HepG2 (cell line): Measurements from ENCODE around the gene CITED2. TPM values are rescaled to one million over a fixed set of nuclear protein-coding genes. Genes with fewer than 3 reads are reported as not detected.
A peak's percentile ranks its signal among the peaks of the same experiment; 100 is the strongest.

Experiments used
- ATAC-seq: fragments of 200-7000 bp; cut with Tn5 transposase; 3 replicates; pipeline ENCODE4 v1.9.1; 2020; ENCODE audit warnings: mild to moderate bottlenecking, moderate library complexity
- BruUV-seq: library from RNA; stranded (reverse); fragments of 400-500 nt; replicated peaks from 2 replicates; lab custom pipeline; 2021; lab: Mats Ljungman, UMichigan
- CTCF ChIA-PET: fragments of 300-600 bp; formaldehyde crosslinking; extraction: SDS; loops from one replicate; lab custom pipeline; 2021; ENCODE audit warnings: low total read pairs, inconsistent platforms, low intra/inter-chr PET ratio; lab: Yijun Ruan, JAX
- POLR2A ChIA-PET: fragments of 350-600 bp; sonication (Branson Sonifier 250); formaldehyde crosslinking; loops from one replicate; lab custom pipeline; 2020; ENCODE audit warnings: antibody characterized with exemption, inconsistent platforms; lab: Yijun Ruan, JAX
- DNase-seq: peaks from one replicate; pipeline ENCODE4 v3.0.0-alpha.2; 2015; ENCODE audit warnings: low spot score
- FAIRE-seq: peaks from 3 replicates; lab custom pipeline; 2011; peaks lifted over from hg19 to GRCh38; lab: Jason Lieb, UNC
- H2AFZ ChIP-seq: one replicate; pipeline ENCODE4 v1.6.1; 2011; ENCODE audit warnings: low read length, inconsistent platforms
- H3K27ac ChIP-seq: fragments of 300-600 bp; 3 replicates; pipeline ENCODE4 v1.8.0; 2011; ENCODE audit warnings: mixed run types, mild to moderate bottlenecking, mixed read lengths, low read length, inconsistent platforms; ENCODE audit not compliant: insufficient read depth; ENCODE audit errors: extremely low read length
- H3K27me3 ChIP-seq, 2 experiments: fragments of 200-600 bp in 1 of 2; 2 replicates in 1 of 2; 3 replicates in 1 of 2; pipeline versions ENCODE4 v1.6.0 to v1.8.0; 2011; ENCODE audit warnings: low read length in 2 of 2, mild to moderate bottlenecking in 2 of 2, moderate library complexity in 2 of 2, inconsistent platforms in 1 of 2; ENCODE audit not compliant: insufficient read depth in 2 of 2, control insufficient read depth in 1 of 2
- H3K36me3 ChIP-seq, 2 experiments: fragments of 200-600 bp in 1 of 2; replicated peaks in 1 of 2; 2 replicates in 1 of 2; 3 replicates in 1 of 2; pipeline versions ENCODE4 v1.5.1 to v1.8.0; 2011; ENCODE audit warnings: low read length in 2 of 2, inconsistent platforms in 1 of 2; ENCODE audit not compliant: insufficient read depth in 2 of 2, control insufficient read depth in 1 of 2
- H3K4me1 ChIP-seq: 2 replicates; pipeline ENCODE4 v1.5.1; 2012; ENCODE audit warnings: low read length, inconsistent platforms; ENCODE audit not compliant: insufficient read depth
- H3K4me2 ChIP-seq: 2 replicates; pipeline ENCODE4 v1.6.0; 2011; ENCODE audit warnings: low read depth, low read length, inconsistent platforms
- H3K4me3 ChIP-seq, 3 experiments: fragments of 200-600 bp in 1 of 3; sonication (generic), shearing (Covaris generic) in 1 of 3; replicated peaks in 1 of 3; 2 replicates each; pipeline ENCODE4 v1.5.1; 2011 to 2016; ENCODE audit warnings: low read length in 3 of 3, inconsistent platforms in 2 of 3, low read depth in 2 of 3, mild to moderate bottlenecking in 2 of 3, control low read depth in 1 of 3, mixed read lengths in 1 of 3; ENCODE audit not compliant: insufficient read depth in 1 of 3
- H3K79me2 ChIP-seq: one replicate; pipeline ENCODE4 v1.6.1; 2011; ENCODE audit warnings: low read length, inconsistent platforms; ENCODE audit not compliant: insufficient read depth
- H3K9ac ChIP-seq: 2 replicates; pipeline ENCODE4 v1.6.0; 2011; ENCODE audit warnings: mild to moderate bottlenecking, low read depth, low read length, inconsistent platforms; ENCODE audit not compliant: insufficient read depth
- H3K9me3 ChIP-seq: 2 replicates; pipeline ENCODE4 v1.5.1; 2012; ENCODE audit warnings: mild to moderate bottlenecking, low read length
- H4K20me1 ChIP-seq: 2 replicates; pipeline ENCODE4 v1.6.0; 2011; ENCODE audit warnings: inconsistent platforms, mild to moderate bottlenecking, low read length, moderate library complexity; ENCODE audit not compliant: insufficient read depth
- KMT2A ChIP-seq: sonication (generic); formaldehyde crosslinking; IDR thresholded peaks from 2 replicates; pipeline ENCODE4 v1.4.0; 2020; ENCODE audit warnings: missing genetic modification reagents
- RBFOX2 ChIP-seq: fragments of 200-400 bp; formaldehyde crosslinking; IDR thresholded peaks from 2 replicates; pipeline ENCODE4 v1.6.1; 2017; ENCODE audit warnings: low read depth, mild to moderate bottlenecking, low read length
- SRSF4 ChIP-seq: fragments of 200-400 bp; formaldehyde crosslinking; IDR thresholded peaks from one replicate; pipeline ENCODE4 v1.6.1; 2018; ENCODE audit warnings: mild to moderate bottlenecking, low read depth, low read length, moderate library complexity; ENCODE audit not compliant: poor library complexity, severe bottlenecking
- ZNF296 ChIP-seq: sonication (generic); formaldehyde crosslinking; conservative IDR thresholded peaks from 2 replicates; pipeline ENCODE4 v1.5.0; 2020; ENCODE audit warnings: mild to moderate bottlenecking, missing genetic modification reagents
- WGBS: methylation state at CpG from one replicate; pipeline ENCODE4 v1.1.6; 2017; ENCODE audit warnings: low lambda C conversion rate; 5-methylcytosine and 5-hydroxymethylcytosine counted together
- in situ Hi-C: cut with HindIII; loops from 2 replicates; pipeline ENCODE4 v1.10.0; 2017; ENCODE audit warnings: low pct_unique_long_range_greater_than_20kb; ENCODE audit not compliant: extremely low pct_ligation_motif_present
- intact Hi-C: fragments of 100-400 bp; cut with micrococcal nuclease; formaldehyde crosslinking; loops from one replicate; pipeline ENCODE4 v1.10.0; 2022; ENCODE audit not compliant: unreplicated experiment
- polyA plus RNA-seq, 8 experiments: library from polyadenylated mRNA; depleted of rRNA in 3 of 8; stranded (reverse) in 7 of 8; unstranded in 1 of 8; fragments of >200 nt; fragmentation: Illumina TruSeq in 4 of 8; extraction: Trizol in 4 of 8; gene quantifications; 2 replicates each; pipeline versions ENCODE4 v1.2.1 to v1.2.3, GENCODE V29; 2011 to 2016; ENCODE audit warnings: low read depth in 4 of 8, missing spikeins in 1 of 8, mixed read lengths in 1 of 8; ENCODE audit not compliant: insufficient read depth in 1 of 8
- total RNA-seq, 5 experiments: library from RNA; depleted of rRNA; stranded (reverse); fragments of >200 nt; fragmentation: Illumina TruSeq; extraction: Trizol; gene quantifications; 2 replicates each; pipeline ENCODE4 v1.2.3, GENCODE V29; 2016; ENCODE audit warnings: low read depth in 1 of 5
- TF ChIP-seq, protein P1 (sequence below): sonication (generic); formaldehyde crosslinking; IDR thresholded peaks from 2 replicates; pipeline ENCODE4 v1.8.0; 2022; ENCODE audit warnings: mild to moderate bottlenecking, missing genetic modification reagents, moderate library complexity

CITED2 gene
- total and polyA plus RNA-seq, 2 of the 13 experiments (the other 11 are each of a cell fraction or from before 2014, with no cell fraction given), result 17.6 to 57.2 TPM

DNA sequence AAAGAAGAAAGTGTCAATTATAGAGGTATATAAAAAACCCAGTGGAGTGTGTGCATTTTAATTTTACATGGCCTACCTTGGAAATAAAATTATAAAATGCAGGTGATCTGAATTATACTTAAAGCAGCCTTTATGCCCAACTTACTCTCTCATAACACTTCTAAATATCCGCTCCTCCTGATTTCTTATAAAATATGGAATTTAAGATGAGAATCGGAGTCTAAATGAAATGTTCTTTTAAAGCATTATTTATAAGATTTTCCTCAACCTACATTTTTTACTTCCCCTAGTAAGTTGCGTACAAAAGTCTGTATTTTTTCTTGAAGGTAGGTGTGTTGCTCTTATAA lies 3.5 kb downstream of the CITED2 start:
- Histone ChIP-seq H3K9me3 (no peaks in the 10 kb centered on the region), H3K79me2 (peaks cover 28% of the 10 kb centered on the region), H4K20me1 (peaks cover 18% of the 10 kb centered on the region), H3K9ac (no peak overlapping the region), H3K36me3 (no peaks in the 10 kb centered on the region), H3K27me3 (peaks cover 0 to 10% of the 10 kb centered on the region in 2 experiments; a peak in 1 of 5 replicates), H3K4me1 (peaks cover 47% of the 10 kb centered on the region), H3K4me2 (0 out of 2 replicates have a peak overlapping the region, but pooled peaks have one; percentile 97), H2AFZ (no peak overlapping the region), H3K27ac (no peak overlapping the region), H3K4me3 (peak overlapping the region in 1 of 3 experiments; percentile 2; a peak in 1 of 6 replicates)
- CTCF ChIA-PET, result no interaction called here
- DNase-seq (no peak), FAIRE-seq (no peak), ATAC-seq (no peak)
- POLR2A ChIA-PET, result no interaction called here
- no peak for TF ChIP-seq KMT2A (CRISPR knock-in tag)
- TF ChIP-seq SRSF4, result peak; percentile 75
- no peak for TF ChIP-seq ZNF296 (CRISPR knock-in tag)
- peak; percentile 61 for TF ChIP-seq RBFOX2
- TF ChIP-seq, protein P1, sequence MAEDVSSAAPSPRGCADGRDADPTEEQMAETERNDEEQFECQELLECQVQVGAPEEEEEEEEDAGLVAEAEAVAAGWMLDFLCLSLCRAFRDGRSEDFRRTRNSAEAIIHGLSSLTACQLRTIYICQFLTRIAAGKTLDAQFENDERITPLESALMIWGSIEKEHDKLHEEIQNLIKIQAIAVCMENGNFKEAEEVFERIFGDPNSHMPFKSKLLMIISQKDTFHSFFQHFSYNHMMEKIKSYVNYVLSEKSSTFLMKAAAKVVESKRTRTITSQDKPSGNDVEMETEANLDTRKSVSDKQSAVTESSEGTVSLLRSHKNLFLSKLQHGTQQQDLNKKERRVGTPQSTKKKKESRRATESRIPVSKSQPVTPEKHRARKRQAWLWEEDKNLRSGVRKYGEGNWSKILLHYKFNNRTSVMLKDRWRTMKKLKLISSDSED (CRISPR knock-in tag), result no peak
- WGBS, result 96% methylated on average over 3 of the region's 3 CpGs
- no TSS peak for BruUV-seq
- in situ Hi-C loops, result loop anchor here (5.0 to 25.0 kb wide), 6 partner anchors 216 to 1541 kb away; no protein-coding TSS in a partner anchor
- intact Hi-C loops, result loop anchor here (1.0 to 10.0 kb wide), 5 partner anchors 511 to 1524 kb away; no protein-coding TSS in a partner anchor
